CD14-positive monocyte (primary cell): ENCODE measurements around the gene CALY. TPM values are rescaled to one million over a fixed set of nuclear protein-coding genes. Genes with fewer than 3 reads are reported as not detected.

Experiments used
- DNase-seq, 3 donors: peaks; one replicate each; pipeline ENCODE4 v3.0.0-alpha.2; 2011 to 2022
- H2AFZ ChIP-seq: 2 replicates; pipeline ENCODE4 v1.6.0; 2012; ENCODE audit warnings: mild to moderate bottlenecking, low read depth, low read length, inconsistent platforms; ENCODE audit not compliant: insufficient read depth, poor library complexity, severe bottlenecking
- H3K27ac ChIP-seq, 2 donors: 1 replicate in 1 of 2; 2 replicates in 1 of 2; pipeline ENCODE4 v1.5.1; 2012 to 2013; ENCODE audit warnings: low read length in 2 of 2, control low read depth in 1 of 2, inconsistent platforms in 1 of 2, low read depth in 1 of 2, mild to moderate bottlenecking in 1 of 2
- H3K27me3 ChIP-seq, 2 donors: one replicate each; pipeline versions ENCODE4 v1.6.0 to v1.6.1; 2011 to 2013; ENCODE audit warnings: low read length in 2 of 2; ENCODE audit not compliant: control insufficient read depth in 2 of 2, insufficient read depth in 2 of 2
- H3K36me3 ChIP-seq, 2 donors: replicated peaks in 1 of 2; 1 replicate in 1 of 2; 2 replicates in 1 of 2; pipeline versions ENCODE4 v1.5.1 to v1.6.1; 2012 to 2013; ENCODE audit warnings: low read length in 2 of 2, control low read depth in 1 of 2, inconsistent platforms in 1 of 2, mild to moderate bottlenecking in 1 of 2; ENCODE audit not compliant: insufficient read depth in 2 of 2, control insufficient read depth in 1 of 2
- H3K4me1 ChIP-seq, 2 donors: 1 replicate in 1 of 2; 2 replicates in 1 of 2; pipeline versions ENCODE4 v1.5.1 to v1.6.1; 2012 to 2013; ENCODE audit warnings: low read length in 2 of 2, control low read depth in 1 of 2, inconsistent platforms in 1 of 2, mild to moderate bottlenecking in 1 of 2, moderate library complexity in 1 of 2; ENCODE audit not compliant: insufficient read depth in 2 of 2, control insufficient read depth in 1 of 2
- H3K4me2 ChIP-seq: replicated peaks from 2 replicates; pipeline ENCODE3; 2012; ENCODE audit warnings: low read length, moderate library complexity, mild to moderate bottlenecking; ENCODE audit not compliant: poor library complexity, severe bottlenecking; ENCODE audit errors: extremely low read depth
- H3K4me3 ChIP-seq, 3 experiments: fragments of 200-600 bp in 1 of 3; sonication (generic) in 1 of 3; replicated peaks in 1 of 3; 1 replicate in 2 of 3; 2 replicates in 1 of 3; pipeline ENCODE4 v1.5.1; 2011 to 2013; ENCODE audit warnings: low read length in 3 of 3, mild to moderate bottlenecking in 3 of 3, control low read depth in 2 of 3, low read depth in 2 of 3, inconsistent platforms in 1 of 3, moderate library complexity in 1 of 3
- H3K79me2 ChIP-seq: 2 replicates; pipeline ENCODE4 v1.6.0; 2012; ENCODE audit warnings: mild to moderate bottlenecking, control low read depth, inconsistent platforms, low read length, moderate library complexity; ENCODE audit not compliant: insufficient read depth
- H3K9ac ChIP-seq: 2 replicates; pipeline ENCODE4 v1.6.0; 2017; ENCODE audit warnings: low read length, mild to moderate bottlenecking; ENCODE audit not compliant: insufficient read depth, poor library complexity, severe bottlenecking
- H3K9me3 ChIP-seq, 2 donors: replicated peaks in 1 of 2; 1 replicate in 1 of 2; 2 replicates in 1 of 2; pipeline versions ENCODE4 v1.5.1 to v1.6.1; 2012 to 2013; ENCODE audit warnings: low read length in 2 of 2, control low read depth in 1 of 2; ENCODE audit not compliant: control insufficient read depth in 1 of 2, insufficient read depth in 1 of 2
- H4K20me1 ChIP-seq: 2 replicates; pipeline ENCODE4 v1.6.0; 2012; ENCODE audit warnings: mild to moderate bottlenecking, low read length, control low read depth, moderate library complexity; ENCODE audit not compliant: insufficient read depth
- H3K27ac Mint-ChIP-seq, 7 donors: one replicate each; pipeline ENCODE4 v1.8.0; 2020; ENCODE audit warnings: mild to moderate bottlenecking in 7 of 7, mixed read lengths in 7 of 7, moderate library complexity in 6 of 7, inconsistent platforms in 2 of 7
- H3K27me3 Mint-ChIP-seq, 3 donors: one replicate each; pipeline ENCODE4 v1.8.0; 2021 to 2022; ENCODE audit warnings: low read depth in 3 of 3, mild to moderate bottlenecking in 3 of 3, mixed read lengths in 3 of 3, moderate library complexity in 3 of 3, inconsistent platforms in 1 of 3
- H3K36me3 Mint-ChIP-seq, 2 donors: one replicate each; pipeline ENCODE4 v1.8.0; 2020; ENCODE audit warnings: mixed read lengths in 2 of 2, inconsistent platforms in 1 of 2, mild to moderate bottlenecking in 1 of 2
- H3K4me1 Mint-ChIP-seq: one replicate; pipeline ENCODE4 v1.8.0; 2020; ENCODE audit warnings: mild to moderate bottlenecking, mixed read lengths
- H3K4me3 Mint-ChIP-seq, 2 donors: one replicate each; pipeline ENCODE4 v1.8.0; 2020; ENCODE audit warnings: mild to moderate bottlenecking in 2 of 2, mixed read lengths in 2 of 2, moderate library complexity in 1 of 2
- H3K9me3 Mint-ChIP-seq, 7 donors: one replicate each; pipeline ENCODE4 v1.8.0; 2020 to 2022; ENCODE audit warnings: mixed read lengths in 7 of 7, mild to moderate bottlenecking in 6 of 7, moderate library complexity in 6 of 7, inconsistent platforms in 2 of 7
- WGBS: methylation state at CpG from one replicate; pipeline ENCODE4 v1.1.5; 2013; ENCODE audit warnings: missing lambda C conversion rate; ENCODE audit not compliant: insufficient coverage; 5-methylcytosine and 5-hydroxymethylcytosine counted together
- intact Hi-C, 2 donors: fragments of 100-400 bp; cut with micrococcal nuclease; formaldehyde crosslinking; loops; one replicate each; pipeline versions ENCODE4 v1.15.0 to v1.15.1; 2023
- polyA plus RNA-seq, 3 donors: library from polyadenylated mRNA; depleted of rRNA in 1 of 3; unstranded in 2 of 3; stranded (reverse) in 1 of 3; fragments of 300-500 nt in 2 of 3; fragments of >200 nt in 1 of 3; fragmentation: Illumina TruSeq in 2 of 3; gene quantifications; 1 replicate in 2 of 3; 2 replicates in 1 of 3; pipeline ENCODE4 v1.2.3, GENCODE V29; 2012 to 2021
- TF ChIP-seq, protein P1 (sequence below): fragments of 200-600 bp; IDR thresholded peaks from one replicate; pipeline ENCODE4 v1.8.0; 2022; ENCODE audit warnings: antibody characterized with exemption, mild to moderate bottlenecking

The CALY gene
- polyA plus RNA-seq, 3 donors, result not detected

DNA sequence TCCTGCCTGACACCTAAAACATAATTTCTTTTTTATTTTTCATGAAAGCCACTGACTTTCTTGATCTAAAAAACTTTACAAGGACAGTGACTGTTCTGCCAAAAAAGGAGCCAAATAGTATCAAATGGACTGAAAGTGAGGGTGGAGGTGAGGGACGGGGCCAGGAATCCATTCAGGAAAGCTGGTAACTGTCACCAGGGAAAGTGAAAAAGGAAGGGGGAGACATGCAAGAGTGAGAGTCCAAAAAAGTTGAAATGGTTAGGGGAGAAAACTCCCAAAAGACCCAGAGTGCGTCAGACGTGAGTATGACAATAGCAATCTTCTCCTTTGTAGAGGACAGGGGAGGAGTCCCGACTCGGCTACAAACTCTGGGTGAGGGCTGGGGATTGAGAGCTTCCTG lies 7.5 kb upstream of the CALY start:
- Histone ChIP-seq H3K4me2 (no peak overlapping the region), H3K79me2 (no peaks in the 10 kb centered on the region), H2AFZ (no peak overlapping the region), H4K20me1 (no peaks in the 10 kb centered on the region), H3K27me3 (peaks cover 0 to 23% of the 10 kb centered on the region in 2 donors), H3K9me3 (peaks cover 0 to 3% of the 10 kb centered on the region in 2 donors), H3K36me3 (no peaks in the 10 kb centered on the region), H3K27ac (no peak overlapping the region), H3K9ac (no peak overlapping the region), H3K4me1 (no peaks in the 10 kb centered on the region), H3K4me3 (no peak overlapping the region)
- Mint-ChIP-seq H3K9me3 (peaks cover 0 to 5% (median 2%) of the 10 kb centered on the region in 7 donors), H3K27me3 (peaks cover 29 to 48% (median 33%) of the 10 kb centered on the region in 3 donors), H3K27ac (no peak overlapping the region), H3K4me3 (no peak overlapping the region), H3K36me3 (no peaks in the 10 kb centered on the region), H3K4me1 (no peaks in the 10 kb centered on the region)
- intact Hi-C loops, result no loop called here
- DNase-seq, result no peak
- TF ChIP-seq, protein P1, sequence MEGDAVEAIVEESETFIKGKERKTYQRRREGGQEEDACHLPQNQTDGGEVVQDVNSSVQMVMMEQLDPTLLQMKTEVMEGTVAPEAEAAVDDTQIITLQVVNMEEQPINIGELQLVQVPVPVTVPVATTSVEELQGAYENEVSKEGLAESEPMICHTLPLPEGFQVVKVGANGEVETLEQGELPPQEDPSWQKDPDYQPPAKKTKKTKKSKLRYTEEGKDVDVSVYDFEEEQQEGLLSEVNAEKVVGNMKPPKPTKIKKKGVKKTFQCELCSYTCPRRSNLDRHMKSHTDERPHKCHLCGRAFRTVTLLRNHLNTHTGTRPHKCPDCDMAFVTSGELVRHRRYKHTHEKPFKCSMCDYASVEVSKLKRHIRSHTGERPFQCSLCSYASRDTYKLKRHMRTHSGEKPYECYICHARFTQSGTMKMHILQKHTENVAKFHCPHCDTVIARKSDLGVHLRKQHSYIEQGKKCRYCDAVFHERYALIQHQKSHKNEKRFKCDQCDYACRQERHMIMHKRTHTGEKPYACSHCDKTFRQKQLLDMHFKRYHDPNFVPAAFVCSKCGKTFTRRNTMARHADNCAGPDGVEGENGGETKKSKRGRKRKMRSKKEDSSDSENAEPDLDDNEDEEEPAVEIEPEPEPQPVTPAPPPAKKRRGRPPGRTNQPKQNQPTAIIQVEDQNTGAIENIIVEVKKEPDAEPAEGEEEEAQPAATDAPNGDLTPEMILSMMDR, result no peak
- 82% methylated on average over 4 of the region's 5 CpGs for WGBS

DNA sequence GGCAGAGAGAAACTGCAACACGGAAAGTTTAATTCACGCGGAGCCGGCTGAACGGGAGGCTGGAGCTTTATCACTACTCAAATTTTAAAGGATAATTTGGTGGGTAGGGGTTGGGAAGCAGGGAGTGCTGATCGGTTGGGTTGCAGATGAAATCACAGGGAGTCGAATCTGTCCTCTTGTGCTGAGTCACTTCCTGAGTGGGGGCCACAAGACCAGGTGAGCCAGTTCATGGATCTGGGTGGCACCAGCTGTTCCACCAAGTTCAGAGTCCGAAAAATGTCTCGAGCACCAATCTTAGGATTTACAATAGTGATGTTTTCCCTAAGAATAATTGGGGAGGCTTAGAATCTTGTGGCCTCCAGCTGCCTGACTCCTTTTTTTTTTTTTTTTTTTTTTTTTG lies 6.9 kb upstream of the CALY start:
- intact Hi-C loops, result no loop called here
- Histone ChIP-seq H3K27me3 (peaks cover 0 to 23% of the 10 kb centered on the region in 2 donors), H3K9me3 (peaks cover 0 to 3% of the 10 kb centered on the region in 2 donors), H3K4me2 (no peak overlapping the region), H2AFZ (no peak overlapping the region), H3K79me2 (no peaks in the 10 kb centered on the region), H3K36me3 (no peaks in the 10 kb centered on the region), H4K20me1 (no peaks in the 10 kb centered on the region), H3K4me1 (no peaks in the 10 kb centered on the region), H3K27ac (no peak overlapping the region), H3K4me3 (no peak overlapping the region), H3K9ac (no peak overlapping the region)
- Mint-ChIP-seq H3K4me3 (no peak overlapping the region), H3K27me3 (peaks cover 26 to 48% (median 33%) of the 10 kb centered on the region in 3 donors), H3K9me3 (peaks cover 0 to 5% (median 2%) of the 10 kb centered on the region in 7 donors), H3K27ac (no peak overlapping the region), H3K36me3 (no peaks in the 10 kb centered on the region), H3K4me1 (no peaks in the 10 kb centered on the region)
- WGBS, result 60% methylated on average over 7 of the region's 9 CpGs
- TF ChIP-seq, protein P1, result no peak
- DNase-seq, result no peak
